Measurements from ENCODE around the gene OLIG3. TPM values are rescaled to one million over a fixed set of nuclear protein-coding genes. Genes with fewer than 3 reads are reported as not detected.

Gene OLIG3
- total and polyA plus RNA-seq, 8 donors, result 0.07 to 0.13 TPM; not detected in 6

DNA sequence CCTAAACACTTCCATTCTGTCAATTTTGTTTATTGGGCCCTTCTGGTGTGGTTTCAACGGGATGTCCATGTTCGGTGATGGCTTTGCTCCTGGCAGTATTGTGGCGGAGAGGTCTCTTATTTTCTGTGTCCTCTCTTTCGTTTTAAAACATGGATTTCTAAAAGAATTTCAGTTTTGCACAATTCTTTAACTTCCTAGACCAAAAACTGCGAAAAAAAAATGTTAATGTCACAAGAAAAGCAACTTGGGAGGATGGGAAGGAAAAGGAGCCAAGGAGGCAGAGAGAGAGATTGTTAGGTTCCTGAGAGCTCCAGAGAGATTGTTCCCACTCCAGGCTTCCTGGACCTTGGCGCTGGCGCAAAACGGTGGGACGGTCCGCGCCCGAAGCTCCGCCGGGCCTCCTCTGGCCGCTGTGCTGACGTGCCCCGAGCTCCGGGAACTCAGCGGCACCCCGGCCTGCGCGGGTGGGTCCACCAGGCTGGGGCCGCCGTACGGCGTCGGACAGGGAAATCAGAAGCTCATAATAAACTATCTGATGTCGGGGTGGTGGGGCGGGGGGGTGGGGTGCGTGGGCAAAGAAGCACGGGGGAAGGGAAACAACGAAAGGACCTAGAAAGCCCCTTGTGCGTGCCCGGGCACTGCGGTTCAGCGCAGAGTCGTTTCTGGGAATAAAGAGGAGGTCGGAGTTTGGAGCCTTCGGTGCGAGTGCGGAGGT lies 951 bp upstream of the OLIG3 start:
- WGBS, 2 donors, result 9 to 11% methylated on average over 41 of the region's 41 CpGs
- TF ChIP-seq, protein P1, sequence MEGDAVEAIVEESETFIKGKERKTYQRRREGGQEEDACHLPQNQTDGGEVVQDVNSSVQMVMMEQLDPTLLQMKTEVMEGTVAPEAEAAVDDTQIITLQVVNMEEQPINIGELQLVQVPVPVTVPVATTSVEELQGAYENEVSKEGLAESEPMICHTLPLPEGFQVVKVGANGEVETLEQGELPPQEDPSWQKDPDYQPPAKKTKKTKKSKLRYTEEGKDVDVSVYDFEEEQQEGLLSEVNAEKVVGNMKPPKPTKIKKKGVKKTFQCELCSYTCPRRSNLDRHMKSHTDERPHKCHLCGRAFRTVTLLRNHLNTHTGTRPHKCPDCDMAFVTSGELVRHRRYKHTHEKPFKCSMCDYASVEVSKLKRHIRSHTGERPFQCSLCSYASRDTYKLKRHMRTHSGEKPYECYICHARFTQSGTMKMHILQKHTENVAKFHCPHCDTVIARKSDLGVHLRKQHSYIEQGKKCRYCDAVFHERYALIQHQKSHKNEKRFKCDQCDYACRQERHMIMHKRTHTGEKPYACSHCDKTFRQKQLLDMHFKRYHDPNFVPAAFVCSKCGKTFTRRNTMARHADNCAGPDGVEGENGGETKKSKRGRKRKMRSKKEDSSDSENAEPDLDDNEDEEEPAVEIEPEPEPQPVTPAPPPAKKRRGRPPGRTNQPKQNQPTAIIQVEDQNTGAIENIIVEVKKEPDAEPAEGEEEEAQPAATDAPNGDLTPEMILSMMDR (IDR thresholded peaks at IDR 0.05), result no peak
- no peak overlapping the region for H3K27ac ChIP-seq
- no peak for DNase-seq
- H3K9me3 ChIP-seq, result no peaks in the 10 kb centered on the region
- FAIRE-seq, result no peak
- H3K36me3 ChIP-seq, result no peaks in the 10 kb centered on the region
- peaks cover 9 to 83% (median 30%) of the 10 kb centered on the region in 4 donors for H3K27me3 ChIP-seq
- H3K4me3 ChIP-seq, result no peak overlapping the region
- intact Hi-C loops (cut with DNase I), result no loop called here
- ATAC-seq, result no peak
- peaks cover 0 to 10% (median 5%) of the 10 kb centered on the region in 3 donors for H3K4me1 ChIP-seq

DNA sequence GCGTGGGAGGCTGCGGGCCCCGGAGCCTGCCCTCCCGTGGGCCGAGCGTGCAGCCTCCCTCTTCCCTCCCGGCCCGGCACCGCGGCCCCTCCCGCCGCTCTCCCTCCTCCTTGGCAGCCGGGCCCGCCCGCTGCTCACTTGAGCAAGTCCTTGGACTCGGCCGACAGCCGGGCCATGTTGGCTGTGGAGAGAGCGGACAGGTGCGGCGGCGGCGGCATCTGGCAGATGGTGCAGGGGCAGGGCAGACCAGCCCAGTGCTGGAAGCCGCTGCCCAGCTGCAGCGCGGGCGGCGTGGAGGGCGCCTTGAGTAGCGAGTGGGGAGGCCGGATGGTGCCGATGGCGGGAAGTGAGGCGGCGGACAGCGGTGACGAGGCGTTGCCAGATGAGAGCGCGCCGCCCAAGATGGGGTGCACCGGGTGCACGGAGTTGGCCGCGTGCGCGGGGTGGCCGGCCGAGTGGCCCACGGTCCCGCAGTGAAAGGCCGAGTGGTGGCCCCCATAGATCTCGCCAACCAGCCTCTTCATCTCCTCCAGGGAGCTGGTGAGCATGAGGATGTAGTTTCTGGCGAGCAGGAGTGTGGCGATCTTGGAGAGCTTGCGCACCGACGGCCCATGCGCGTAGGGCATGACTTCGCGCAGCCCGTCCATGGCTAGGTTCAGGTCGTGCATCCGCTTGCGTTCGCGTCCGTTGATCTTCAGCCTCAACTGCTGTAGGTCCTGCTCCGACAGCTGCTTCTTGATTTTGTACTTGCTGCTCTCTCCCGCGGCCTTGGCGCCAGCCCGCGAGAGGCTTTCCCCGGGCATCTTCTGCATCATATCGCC lies 766 bp downstream of the OLIG3 start:
- TF ChIP-seq, protein P1 (IDR thresholded peaks at IDR 0.05), result no peak
- peak; percentile 23 to 82 (median 38) for DNase-seq
- Histone ChIP-seq H3K4me3 (peak overlapping the region in 1 of 4 donors; percentile 14), H3K27ac (no peak overlapping the region), H3K27me3 (peaks cover 3 to 84% (median 27%) of the 10 kb centered on the region in 4 donors), H3K9me3 (no peaks in the 10 kb centered on the region), H3K4me1 (peaks cover 0 to 10% (median 5%) of the 10 kb centered on the region in 3 donors), H3K36me3 (no peaks in the 10 kb centered on the region)
- no peak for FAIRE-seq
- peak; percentile 53 to 81 (median 66) for ATAC-seq
- 6 to 7% methylated on average over 73 to 77 of the region's 77 CpGs for WGBS, 2 donors
- intact Hi-C loops (cut with DNase I), result no loop called here

DNA sequence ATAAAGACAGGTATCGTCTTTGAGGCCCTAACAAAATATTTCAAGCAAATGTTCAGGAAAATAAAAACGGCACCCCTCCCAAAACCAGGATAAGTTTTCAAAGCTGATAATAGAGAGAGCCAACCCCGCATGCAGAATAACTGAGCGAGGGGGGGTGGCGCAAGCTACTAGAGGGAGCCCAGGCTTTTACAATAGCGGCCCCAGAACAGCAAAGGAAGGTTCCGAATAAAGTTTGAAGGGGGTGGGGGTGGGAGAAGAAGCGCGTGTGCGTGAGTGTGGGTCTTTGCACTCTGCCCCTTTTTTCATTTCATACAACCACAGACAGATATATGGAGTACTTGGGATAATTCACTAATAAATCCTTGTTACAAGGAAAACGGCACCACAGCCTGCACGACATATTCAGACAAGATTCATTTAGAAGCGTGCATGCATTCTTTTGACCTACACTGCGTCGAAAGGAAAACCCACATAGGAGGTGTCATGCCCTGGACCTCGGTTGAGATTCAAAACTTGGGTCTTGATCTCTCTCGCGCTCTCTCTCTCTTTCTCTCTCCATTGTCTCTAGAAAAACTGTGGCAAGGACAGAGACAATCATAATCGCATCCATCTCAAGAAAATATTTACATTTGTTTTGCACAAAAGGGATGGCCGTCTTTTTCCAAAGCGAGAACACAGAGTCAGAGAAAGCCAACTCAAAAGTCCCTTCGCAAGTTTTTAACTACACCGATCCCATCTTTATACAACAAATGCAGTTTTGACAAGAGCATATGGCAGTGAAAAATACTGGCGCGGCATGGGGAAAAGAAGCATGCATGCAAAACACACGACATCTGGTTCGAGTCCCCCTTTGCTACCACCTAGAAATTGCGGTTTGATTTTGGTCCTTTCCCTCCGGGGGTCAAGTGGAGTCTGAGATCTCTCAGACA lies 1.6 kb downstream of the OLIG3 start:
- no peaks in the 10 kb centered on the region for H3K9me3 ChIP-seq
- intact Hi-C loops (cut with DNase I), result no loop called here
- no peak for ATAC-seq
- H3K4me1 ChIP-seq, result peaks cover 0 to 10% (median 1%) of the 10 kb centered on the region in 3 donors
- H3K4me3 ChIP-seq, result peak overlapping the region in 1 of 4 donors; percentile 14
- DNase-seq, result no peak
- no peak overlapping the region for H3K27ac ChIP-seq
- FAIRE-seq, result no peak
- H3K27me3 ChIP-seq, result peaks cover 3 to 84% (median 29%) of the 10 kb centered on the region in 4 donors
- WGBS, 2 donors, result 24% methylated on average over 29 of the region's 29 CpGs
- no peaks in the 10 kb centered on the region for H3K36me3 ChIP-seq
- TF ChIP-seq, protein P1 (IDR thresholded peaks at IDR 0.05), result no peak

DNA sequence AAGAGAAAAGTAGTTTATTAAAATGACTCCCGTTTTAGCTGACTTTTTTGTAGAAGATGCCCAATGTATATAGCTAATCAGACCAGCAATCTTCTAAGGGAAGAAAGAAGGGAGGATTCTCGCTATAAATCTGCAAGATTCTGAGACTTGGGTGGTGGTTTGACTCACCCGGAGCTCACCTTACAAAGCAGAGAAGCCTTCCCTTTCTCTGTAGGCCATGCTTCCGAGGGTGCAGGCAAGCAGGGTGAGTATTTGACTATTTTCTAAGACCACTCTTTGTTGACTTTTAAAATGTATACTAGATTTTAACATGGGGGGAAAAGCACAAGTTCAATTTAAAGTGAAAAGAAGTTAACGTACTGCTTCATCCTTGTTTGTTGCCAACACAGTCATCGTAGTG lies 2.7 kb downstream of the OLIG3 start:
- no peak overlapping the region for H3K27ac ChIP-seq
- no peak for FAIRE-seq
- no peaks in the 10 kb centered on the region for H3K36me3 ChIP-seq
- no peak overlapping the region for H3K4me3 ChIP-seq
- WGBS, 2 donors, result 70 to 72% methylated on average over 6 of the region's 6 CpGs
- H3K27me3 ChIP-seq, result peaks cover 3 to 84% (median 25%) of the 10 kb centered on the region in 4 donors
- no peaks in the 10 kb centered on the region for H3K9me3 ChIP-seq
- intact Hi-C loops (cut with DNase I), result no loop called here
- H3K4me1 ChIP-seq, result peaks cover 0 to 3% (median 0%) of the 10 kb centered on the region in 3 donors
- TF ChIP-seq, protein P1 (IDR thresholded peaks at IDR 0.05), result no peak
- no peak for DNase-seq
- ATAC-seq, result no peak
